Bronchial epithelial cell (primary cell): Measurements from ENCODE around the gene RPGRIP1L. TPM values are rescaled to one million over a fixed set of nuclear protein-coding genes. Genes with fewer than 3 reads are reported as not detected.

Source experiments
- DNase-seq: peaks from one replicate; pipeline ENCODE4 v3.0.0-alpha.2; 2010; ENCODE audit warnings: low read depth
- FAIRE-seq: peaks from 2 replicates; lab custom pipeline; 2011; peaks lifted over from hg19 to GRCh38; lab: Jason Lieb, UNC
- H3K27me3 ChIP-seq: 2 replicates; pipeline ENCODE4 v1.5.1; 2011; ENCODE audit warnings: low read length; ENCODE audit not compliant: control insufficient read depth, insufficient read depth
- H3K36me3 ChIP-seq: 2 replicates; pipeline ENCODE4 v1.5.1; 2011; ENCODE audit warnings: low read length; ENCODE audit not compliant: control insufficient read depth, insufficient read depth
- H3K4me3 ChIP-seq: 2 replicates; pipeline ENCODE4 v1.5.1; 2011; ENCODE audit warnings: mild to moderate bottlenecking, low read depth, low read length, control low read depth
- total RNA-seq: library from RNA; depleted of rRNA; stranded (reverse); fragments of >200 nt; gene quantifications from 2 replicates; pipeline ENCODE4 v1.2.1, GENCODE V29; 2014
- TF ChIP-seq, protein P1 (sequence below): IDR thresholded peaks from 2 replicates; pipeline ENCODE4 v1.5.1; 2011; ENCODE audit warnings: mild to moderate bottlenecking, moderate library complexity, low read length, control low read depth, inconsistent platforms; ENCODE audit not compliant: insufficient read depth, severe bottlenecking

The RPGRIP1L gene
- total RNA-seq, 1 donor from 2014 or later, result 2.9 TPM

DNA sequence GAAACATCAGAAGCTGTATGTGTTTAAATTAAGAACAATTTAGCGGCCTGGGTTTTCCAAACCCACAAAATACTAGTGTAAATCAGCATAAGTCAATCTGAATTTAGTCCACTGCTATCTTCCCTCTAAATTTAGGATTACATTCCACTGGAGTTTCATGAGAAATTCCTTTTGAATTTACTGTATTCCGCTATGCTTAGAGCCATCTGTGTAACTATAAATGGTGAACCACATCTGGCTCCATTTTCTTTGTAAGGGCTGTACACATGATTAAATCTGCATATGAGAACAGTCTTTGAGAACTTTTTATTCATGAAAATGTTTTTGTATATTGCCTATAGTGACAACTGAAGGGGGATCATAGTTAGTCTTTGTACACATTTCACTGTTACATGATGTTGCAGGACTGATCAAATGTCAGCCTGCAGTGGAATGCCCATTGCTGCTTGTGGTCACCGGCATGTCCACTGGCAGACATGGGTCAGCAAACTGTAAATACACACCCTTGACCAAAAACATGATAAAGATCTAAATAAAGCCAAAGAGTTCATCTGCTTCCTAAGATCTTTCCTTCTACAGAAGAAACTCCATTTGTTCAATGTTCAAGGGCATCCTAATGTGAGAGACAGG, 36.8 kb downstream of the RPGRIP1L start:
- DNase-seq, result no peak
- TF ChIP-seq, protein P1, sequence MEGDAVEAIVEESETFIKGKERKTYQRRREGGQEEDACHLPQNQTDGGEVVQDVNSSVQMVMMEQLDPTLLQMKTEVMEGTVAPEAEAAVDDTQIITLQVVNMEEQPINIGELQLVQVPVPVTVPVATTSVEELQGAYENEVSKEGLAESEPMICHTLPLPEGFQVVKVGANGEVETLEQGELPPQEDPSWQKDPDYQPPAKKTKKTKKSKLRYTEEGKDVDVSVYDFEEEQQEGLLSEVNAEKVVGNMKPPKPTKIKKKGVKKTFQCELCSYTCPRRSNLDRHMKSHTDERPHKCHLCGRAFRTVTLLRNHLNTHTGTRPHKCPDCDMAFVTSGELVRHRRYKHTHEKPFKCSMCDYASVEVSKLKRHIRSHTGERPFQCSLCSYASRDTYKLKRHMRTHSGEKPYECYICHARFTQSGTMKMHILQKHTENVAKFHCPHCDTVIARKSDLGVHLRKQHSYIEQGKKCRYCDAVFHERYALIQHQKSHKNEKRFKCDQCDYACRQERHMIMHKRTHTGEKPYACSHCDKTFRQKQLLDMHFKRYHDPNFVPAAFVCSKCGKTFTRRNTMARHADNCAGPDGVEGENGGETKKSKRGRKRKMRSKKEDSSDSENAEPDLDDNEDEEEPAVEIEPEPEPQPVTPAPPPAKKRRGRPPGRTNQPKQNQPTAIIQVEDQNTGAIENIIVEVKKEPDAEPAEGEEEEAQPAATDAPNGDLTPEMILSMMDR, result no peak
- Histone ChIP-seq H3K27me3 (no peaks in the 10 kb centered on the region), H3K4me3 (no peak overlapping the region), H3K36me3 (no peaks in the 10 kb centered on the region)
- FAIRE-seq, result no peak

DNA sequence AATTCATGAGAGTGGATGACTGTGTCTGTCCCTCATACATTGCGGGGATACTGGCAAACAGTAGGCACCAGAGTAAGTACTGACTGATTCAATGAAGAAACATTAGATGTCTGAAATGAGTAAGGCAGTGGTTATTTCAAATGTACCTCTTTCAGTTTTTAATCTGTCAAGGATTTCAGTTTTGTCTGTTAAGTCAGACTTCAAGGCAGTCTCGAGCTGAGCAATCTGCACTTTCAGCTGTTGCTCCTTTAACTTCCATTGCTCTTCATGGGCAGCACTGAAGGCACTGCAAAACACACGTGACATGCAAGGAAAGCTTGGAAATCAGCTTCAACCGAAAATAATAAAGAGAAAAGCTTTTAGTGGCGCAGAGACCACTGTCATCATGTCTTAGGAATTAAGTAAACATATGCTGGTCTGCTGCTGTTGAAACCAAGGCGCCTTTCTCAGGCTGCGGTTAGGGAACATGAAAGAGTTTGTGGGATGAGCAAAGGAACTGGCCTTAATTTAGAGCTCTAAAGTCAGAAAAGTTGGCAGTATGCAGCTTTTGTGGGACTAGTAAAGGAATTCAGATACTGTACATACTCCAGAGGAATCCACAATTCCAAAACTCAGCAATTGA, 38.8 kb downstream of the RPGRIP1L start:
- no peaks in the 10 kb centered on the region for H3K27me3 ChIP-seq
- H3K36me3 ChIP-seq, result no peaks in the 10 kb centered on the region
- H3K4me3 ChIP-seq, result no peak overlapping the region
- TF ChIP-seq, protein P1, result no peak
- DNase-seq (peak; percentile 5), FAIRE-seq (no peak)

DNA sequence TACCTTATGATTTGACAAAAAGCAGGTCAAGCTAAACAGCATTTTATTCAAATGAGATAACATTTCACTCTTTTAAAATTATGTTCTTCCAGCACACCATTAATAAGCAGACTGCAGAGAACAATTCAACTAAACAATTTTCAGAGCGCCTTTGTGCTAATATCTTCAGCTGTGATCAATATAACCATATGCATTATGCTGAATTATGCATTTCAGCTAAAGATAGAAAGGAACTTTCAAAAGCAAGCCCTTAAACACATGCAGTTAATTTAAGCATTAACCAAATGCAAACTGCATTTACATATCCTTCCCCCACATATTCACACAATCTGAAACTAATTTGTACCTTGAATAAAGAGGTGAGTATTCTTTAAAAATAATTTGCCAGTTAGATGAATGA, 41.6 kb downstream of the RPGRIP1L start:
- H3K36me3 ChIP-seq, result no peaks in the 10 kb centered on the region
- H3K4me3 ChIP-seq, result no peak overlapping the region
- TF ChIP-seq, protein P1, result no peak
- DNase-seq (no peak), FAIRE-seq (no peak)
- no peaks in the 10 kb centered on the region for H3K27me3 ChIP-seq

DNA sequence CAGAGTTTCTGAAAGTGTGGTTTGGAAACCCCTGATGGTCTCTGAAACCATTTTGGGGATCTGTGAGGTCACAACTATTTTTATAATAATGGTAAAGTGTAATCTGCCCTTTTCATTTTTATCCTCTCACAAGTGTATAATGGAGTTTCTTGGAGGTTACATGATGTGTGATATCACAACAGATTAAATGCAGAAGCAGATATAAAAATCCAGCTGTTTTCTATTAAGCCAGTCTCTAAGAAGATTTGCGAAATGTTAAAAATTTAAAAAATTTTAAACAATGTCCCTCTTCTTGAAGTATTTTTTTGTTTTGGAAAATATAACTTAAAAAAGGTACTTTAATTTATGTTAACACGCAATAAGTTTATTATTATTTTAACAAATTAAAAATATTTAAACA, 48.7 kb downstream of the RPGRIP1L start:
- H3K4me3 ChIP-seq, result no peak overlapping the region
- FAIRE-seq (no peak), DNase-seq (no peak)
- peaks cover 1% of the 10 kb centered on the region for H3K36me3 ChIP-seq
- TF ChIP-seq, protein P1, result no peak
- no peaks in the 10 kb centered on the region for H3K27me3 ChIP-seq

DNA sequence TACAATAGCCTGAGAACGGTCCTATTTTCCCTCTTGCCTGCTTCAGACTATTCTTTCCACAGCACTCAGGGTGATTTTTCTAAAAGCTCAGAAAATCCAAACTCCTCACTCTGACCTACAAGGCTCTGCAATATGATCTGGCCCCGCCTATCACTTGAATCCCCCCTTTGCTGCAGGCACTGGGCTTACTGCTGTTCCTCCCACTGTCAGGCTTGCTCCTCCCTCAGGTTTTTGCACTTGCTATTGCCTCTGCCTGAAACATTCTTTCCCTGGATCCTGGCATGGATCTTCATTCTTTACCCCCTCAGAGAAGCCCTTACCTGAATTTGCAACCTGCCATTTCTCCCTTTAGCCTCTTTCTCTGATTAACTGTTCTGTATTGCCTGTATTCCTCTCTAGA, 52.3 kb downstream of the RPGRIP1L start:
- TF ChIP-seq, protein P1, result no peak
- DNase-seq (no peak), FAIRE-seq (no peak)

More for the DNA sequence above, 52.3 kb downstream of the RPGRIP1L start:
- Histone ChIP-seq H3K36me3 (peaks cover 1% of the 10 kb centered on the region), H3K27me3 (no peaks in the 10 kb centered on the region), H3K4me3 (no peak overlapping the region)
